OCI-LY3 (cell line): ENCODE data around the gene TNC.

Experiments
- H2AFZ ChIP-seq: fragments of 200-600, 300-600 bp; shearing (Covaris generic); 2 replicates; pipeline ENCODE4 v1.6.0; 2014; ENCODE audit warnings: antibody characterized with exemption, low read depth, low read length
- H3K27ac ChIP-seq: fragments of 200-600, 300-600 bp; sonication (generic); 2 replicates; pipeline ENCODE4 v1.5.1; 2014; ENCODE audit warnings: mild to moderate bottlenecking, low read length, moderate library complexity, mixed read lengths
- H3K27me3 ChIP-seq: fragments of 200-600, 300-600 bp; sonication (generic); 2 replicates; pipeline ENCODE4 v1.6.1; 2014; ENCODE audit warnings: low read depth, low read length, mixed read lengths
- H3K36me3 ChIP-seq: fragments of 200-600, 300-600 bp; sonication (generic); replicated peaks from 2 replicates; pipeline ENCODE3; 2014; ENCODE audit warnings: low read depth, low read length, mixed read lengths
- H3K4me1 ChIP-seq: fragments of 300-600, 200-600 bp; sonication (generic); 2 replicates; pipeline ENCODE4 v1.6.1; 2014; ENCODE audit warnings: low read length, mixed read lengths
- H3K4me2 ChIP-seq: fragments of 200-600, 300-600 bp; sonication (generic); 2 replicates; pipeline ENCODE4 v1.6.1; 2014; ENCODE audit warnings: low read length, mixed read lengths
- H3K4me3 ChIP-seq: fragments of 300-600, 200-600 bp; sonication (generic); 2 replicates; pipeline ENCODE4 v1.5.1; 2014; ENCODE audit warnings: antibody characterized with exemption, mild to moderate bottlenecking, low read length, moderate library complexity
- H3K79me2 ChIP-seq: fragments of 300-600, 200-600 bp; shearing (Covaris generic); 2 replicates; pipeline ENCODE4 v1.6.1; 2014; ENCODE audit warnings: mild to moderate bottlenecking, low read length, mixed read lengths
- H3K9ac ChIP-seq: fragments of 300-600, 200-600 bp; shearing (Covaris generic); 2 replicates; pipeline ENCODE4 v1.6.0; 2014; ENCODE audit warnings: mild to moderate bottlenecking, low read length, moderate library complexity
- H3K9me3 ChIP-seq: fragments of 200-600, 300-600 bp; shearing (Covaris generic); 2 replicates; pipeline ENCODE4 v1.6.1; 2014; ENCODE audit warnings: low read length, mixed read lengths; ENCODE audit not compliant: insufficient read depth
- H4K20me1 ChIP-seq: fragments of 200-600, 300-600 bp; sonication (generic); 2 replicates; pipeline ENCODE4 v1.6.1; 2016; ENCODE audit warnings: low read length, mixed read lengths; ENCODE audit not compliant: insufficient read depth
- EZH2phosphoT487 ChIP-seq: fragments of 200-600 bp; shearing (Covaris generic); IDR thresholded peaks from 2 replicates; pipeline ENCODE4 v1.6.1; 2018; ENCODE audit warnings: antibody characterized with exemption, mixed run types, low read depth
- TF ChIP-seq, protein P1 (sequence below): fragments of 200-600, 300-600 bp; sonication (generic); IDR thresholded peaks from 2 replicates; pipeline ENCODE4 v1.5.1; 2014; ENCODE audit warnings: antibody characterized with exemption, low read length, low read depth

TNC gene

DNA sequence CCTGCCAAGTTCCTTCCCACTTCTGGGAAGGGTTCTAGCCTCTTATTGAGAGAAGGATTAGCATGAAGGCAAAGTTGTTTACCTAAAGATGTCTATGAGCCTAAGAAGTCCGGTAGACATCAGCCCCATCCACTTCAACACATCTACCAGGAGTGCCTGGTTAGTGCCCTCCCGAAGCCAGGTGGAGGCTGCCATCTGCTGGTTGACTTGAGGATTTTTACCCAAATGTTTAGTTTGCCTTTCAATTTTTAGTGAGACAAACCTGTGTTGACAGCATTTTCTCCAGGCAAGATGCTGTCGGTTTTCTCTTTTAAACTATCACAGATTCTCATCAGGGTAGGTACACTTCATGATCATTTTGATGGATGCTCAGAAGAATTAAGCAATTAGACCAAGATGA lies 104.0 kb downstream of the TNC start:
- H3K9ac ChIP-seq = no peak overlapping the region
- no peak overlapping the region; the same call in 1 of the 2 replicates for H3K4me2 ChIP-seq
- peaks cover 13% of the 10 kb centered on the region for H3K4me1 ChIP-seq
- TF ChIP-seq, protein P1, sequence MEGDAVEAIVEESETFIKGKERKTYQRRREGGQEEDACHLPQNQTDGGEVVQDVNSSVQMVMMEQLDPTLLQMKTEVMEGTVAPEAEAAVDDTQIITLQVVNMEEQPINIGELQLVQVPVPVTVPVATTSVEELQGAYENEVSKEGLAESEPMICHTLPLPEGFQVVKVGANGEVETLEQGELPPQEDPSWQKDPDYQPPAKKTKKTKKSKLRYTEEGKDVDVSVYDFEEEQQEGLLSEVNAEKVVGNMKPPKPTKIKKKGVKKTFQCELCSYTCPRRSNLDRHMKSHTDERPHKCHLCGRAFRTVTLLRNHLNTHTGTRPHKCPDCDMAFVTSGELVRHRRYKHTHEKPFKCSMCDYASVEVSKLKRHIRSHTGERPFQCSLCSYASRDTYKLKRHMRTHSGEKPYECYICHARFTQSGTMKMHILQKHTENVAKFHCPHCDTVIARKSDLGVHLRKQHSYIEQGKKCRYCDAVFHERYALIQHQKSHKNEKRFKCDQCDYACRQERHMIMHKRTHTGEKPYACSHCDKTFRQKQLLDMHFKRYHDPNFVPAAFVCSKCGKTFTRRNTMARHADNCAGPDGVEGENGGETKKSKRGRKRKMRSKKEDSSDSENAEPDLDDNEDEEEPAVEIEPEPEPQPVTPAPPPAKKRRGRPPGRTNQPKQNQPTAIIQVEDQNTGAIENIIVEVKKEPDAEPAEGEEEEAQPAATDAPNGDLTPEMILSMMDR = peak; percentile 89
- TF ChIP-seq EZH2phosphoT487 = no peak
- H3K4me3 ChIP-seq = no peak overlapping the region
- H3K27ac ChIP-seq = no peak overlapping the region
- no peaks in the 10 kb centered on the region for H3K9me3 ChIP-seq
- H4K20me1 ChIP-seq = 0 out of 2 replicates have a peak, but pooled peaks cover 4% of the 10 kb centered on the region
- H3K36me3 ChIP-seq = no peaks in the 10 kb centered on the region
- H3K27me3 ChIP-seq = peaks cover 84% of the 10 kb centered on the region
- no peak overlapping the region for H2AFZ ChIP-seq
- no peaks in the 10 kb centered on the region for H3K79me2 ChIP-seq

DNA sequence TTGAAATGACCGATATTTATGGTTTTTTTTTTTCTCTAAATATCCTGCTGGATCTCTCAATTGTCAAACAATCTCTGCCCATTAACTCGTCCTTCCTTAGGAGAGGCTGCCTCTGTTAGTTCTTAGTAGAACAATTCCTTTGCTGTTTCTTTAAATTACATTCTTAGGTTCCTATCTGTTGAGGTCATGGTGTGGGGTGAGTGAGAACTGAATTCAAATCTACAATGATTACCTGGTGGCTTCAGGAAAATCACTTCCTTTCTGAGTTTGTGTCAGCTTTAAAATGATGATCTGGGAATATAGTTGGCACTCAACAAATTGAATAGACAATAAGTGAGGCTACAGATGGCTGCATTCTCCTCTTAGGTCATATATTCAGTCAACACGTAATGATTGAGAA lies 105.5 kb downstream of the TNC start:
- Histone ChIP-seq H3K4me1 (peaks cover 13% of the 10 kb centered on the region), H3K4me2 (no peak overlapping the region)
- no peak for TF ChIP-seq EZH2phosphoT487
- TF ChIP-seq, protein P1 = no peak

DNA sequence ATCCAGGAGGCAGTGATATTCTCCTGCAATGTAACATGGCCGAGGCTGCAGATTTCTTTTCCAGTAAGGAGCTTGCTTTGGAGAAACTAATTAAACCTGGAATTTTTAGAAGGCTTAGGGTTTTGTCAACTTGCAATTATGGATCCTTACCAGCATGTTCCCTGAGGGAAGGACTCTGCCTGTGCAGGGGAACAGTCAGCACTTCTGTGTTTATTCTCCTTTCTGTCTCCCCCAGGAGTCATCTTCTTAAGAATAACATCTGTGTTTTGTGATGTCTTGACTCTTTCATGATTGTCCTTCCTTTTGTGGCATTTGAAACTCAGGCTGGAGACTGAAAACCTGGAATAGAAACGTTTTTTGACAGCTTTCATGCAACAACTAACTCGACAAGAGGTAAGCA lies 107.1 kb downstream of the TNC start:
- no peak overlapping the region for H2AFZ ChIP-seq
- TF ChIP-seq, protein P1 = no peak
- TF ChIP-seq EZH2phosphoT487 = no peak
- H3K9me3 ChIP-seq = no peaks in the 10 kb centered on the region
- no peak overlapping the region for H3K4me3 ChIP-seq
- H3K27me3 ChIP-seq = peaks cover 78% of the 10 kb centered on the region
- 0 out of 2 replicates have a peak, but pooled peaks cover 4% of the 10 kb centered on the region for H4K20me1 ChIP-seq
- H3K9ac ChIP-seq = no peak overlapping the region
- H3K4me1 ChIP-seq = peaks cover 6% of the 10 kb centered on the region
- no peak overlapping the region for H3K27ac ChIP-seq
- no peak overlapping the region for H3K4me2 ChIP-seq
- H3K36me3 ChIP-seq = no peaks in the 10 kb centered on the region
- H3K79me2 ChIP-seq = no peaks in the 10 kb centered on the region

More for the DNA sequence above, 105.5 kb downstream of the TNC start:
- H3K4me3 ChIP-seq = no peak overlapping the region
- 0 out of 2 replicates have a peak, but pooled peaks cover 4% of the 10 kb centered on the region for H4K20me1 ChIP-seq
- H2AFZ ChIP-seq = no peak overlapping the region
- no peaks in the 10 kb centered on the region for H3K9me3 ChIP-seq
- H3K79me2 ChIP-seq = no peaks in the 10 kb centered on the region
- H3K27ac ChIP-seq = no peak overlapping the region
- H3K36me3 ChIP-seq = no peaks in the 10 kb centered on the region
- no peak overlapping the region for H3K9ac ChIP-seq
- peaks cover 82% of the 10 kb centered on the region for H3K27me3 ChIP-seq

DNA sequence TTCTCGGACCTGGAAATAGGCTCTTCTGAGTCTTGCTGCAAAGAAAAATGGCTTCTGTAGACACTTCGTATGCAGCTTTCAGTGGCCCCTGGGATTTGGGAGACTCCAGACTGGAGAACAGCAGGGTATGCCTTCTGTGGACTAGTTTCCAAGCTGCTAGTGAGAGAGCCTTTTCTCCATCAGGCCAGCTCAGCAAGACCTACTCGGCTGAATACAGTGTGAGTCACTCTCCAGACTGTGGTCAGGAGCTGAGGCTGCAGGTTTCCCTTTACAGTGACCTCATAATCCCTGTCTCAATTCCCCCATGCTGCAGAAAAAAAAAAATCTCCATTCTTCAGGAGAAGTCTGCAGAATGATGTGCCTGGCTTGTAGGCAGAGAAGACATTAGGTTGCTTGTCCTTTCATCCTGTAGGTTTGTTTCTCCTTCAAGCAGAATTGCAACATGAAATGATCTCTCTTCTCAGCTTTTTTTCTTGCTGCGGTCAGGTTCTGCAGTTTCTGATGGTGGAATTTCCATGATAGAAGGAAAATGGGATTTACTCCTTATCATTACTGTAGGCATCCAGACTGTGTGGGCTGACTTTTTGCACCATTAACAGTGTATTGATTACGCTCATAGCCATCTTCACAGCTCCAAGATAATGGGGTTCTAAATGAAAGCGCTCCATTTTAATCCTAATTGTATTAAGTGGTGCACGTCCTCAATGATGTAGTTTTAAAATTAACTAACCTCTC lies 109.3 kb downstream of the TNC start:
- H3K4me3 ChIP-seq = no peak overlapping the region
- no peak overlapping the region for H2AFZ ChIP-seq
- peaks cover 80% of the 10 kb centered on the region for H3K27me3 ChIP-seq
- no peak overlapping the region for H3K27ac ChIP-seq
- peaks cover 2% of the 10 kb centered on the region; the same call in 1 of the 2 replicates for H3K4me1 ChIP-seq
- no peaks in the 10 kb centered on the region for H3K9me3 ChIP-seq
- no peaks in the 10 kb centered on the region for H3K36me3 ChIP-seq
- H3K9ac ChIP-seq = no peak overlapping the region
- no peaks in the 10 kb centered on the region for H3K79me2 ChIP-seq
- 0 out of 2 replicates have a peak, but pooled peaks cover 3% of the 10 kb centered on the region for H4K20me1 ChIP-seq
- no peak overlapping the region for H3K4me2 ChIP-seq
- TF ChIP-seq EZH2phosphoT487 = no peak
- TF ChIP-seq, protein P1 = no peak
